GM12891 (cell line): ENCODE data around the gene SPG11.

Experiments
- DNase-seq: peaks from one replicate; pipeline ENCODE4 v3.0.0; 2011; ENCODE audit warnings: low spot score; ENCODE audit not compliant: insufficient read length
- FAIRE-seq: peaks from 2 replicates; lab custom pipeline; 2011; peaks lifted over from hg19 to GRCh38; lab: Jason Lieb, UNC
- PAX5 ChIP-seq: IDR thresholded peaks from 2 replicates; pipeline ENCODE4 v1.6.1; 2011; ENCODE audit warnings: low read length, moderate library complexity, mild to moderate bottlenecking; ENCODE audit not compliant: insufficient read depth, severe bottlenecking
- POLR2A ChIP-seq: IDR thresholded peaks from 2 replicates; pipeline ENCODE4 v1.6.1; 2011; ENCODE audit warnings: low read depth, low read length, control low read depth
- POLR2AphosphoS5 ChIP-seq: IDR thresholded peaks from 2 replicates; pipeline ENCODE4 v1.6.1; 2011; ENCODE audit warnings: low read depth, low read length, control low read depth
- POU2F2 ChIP-seq: IDR thresholded peaks from 2 replicates; pipeline ENCODE4 v1.6.1; 2011; ENCODE audit warnings: low read depth, mild to moderate bottlenecking, control low read depth, low read length, moderate library complexity
- SPI1 ChIP-seq: IDR thresholded peaks from 2 replicates; pipeline ENCODE4 v1.6.1; 2011; ENCODE audit warnings: low read depth, low read length, control low read depth
- TAF1 ChIP-seq: IDR thresholded peaks from 2 replicates; pipeline ENCODE4 v1.6.1; 2011; ENCODE audit warnings: low read depth, low read length, control low read depth

Gene SPG11

GRCh38 chr15:44527241-44527640, 136.2 kb downstream of the SPG11 start:
- DNase-seq (no peak), FAIRE-seq (no peak)
- TF ChIP-seq TAF1: no peak

- FAIRE-seq (no peak), DNase-seq (no peak)
- TF ChIP-seq TAF1 (no peak), SPI1 (no peak), POLR2AphosphoS5 (no peak), POLR2A (no peak), POU2F2 (no peak), PAX5 (no peak)
These were observed 138.4 kb downstream of the SPG11 start for GRCh38 chr15:44525018-44525417.

GRCh38 chr15:44519537-44519936, 143.9 kb downstream of the SPG11 start:
- FAIRE-seq: no peak
- TF ChIP-seq TAF1: no peak
- no peak for TF ChIP-seq SPI1

GRCh38 chr15:44516436-44516835, 147.0 kb downstream of the SPG11 start:
- no peak for TF ChIP-seq POLR2A
- no peak for TF ChIP-seq TAF1
- DNase-seq (no peak), FAIRE-seq (no peak)

More at GRCh38 chr15:44519537-44519936, 143.9 kb downstream of the SPG11 start:
- DNase-seq: no peak
